GM19372 (cell line): Measurements from ENCODE around the gene FBXL16.

Experiments
- ATAC-seq: cut with Tn5 transposase; IDR thresholded peaks from one replicate; pipeline ENCODE4 v1.9.1; 2021; ENCODE audit warnings: mild to moderate bottlenecking, low read depth, moderate library complexity; ENCODE audit not compliant: unreplicated experiment

Gene FBXL16

GRCh38 chr16:711548-712320, 6.1 kb upstream of the FBXL16 start:
- no peak for ATAC-seq

- no peak for ATAC-seq
Measured at GRCh38 chr16:711084-711483, 5.5 kb upstream of the FBXL16 start.

- ATAC-seq = no peak
Measured at GRCh38 chr16:710500-711075, 5.0 kb upstream of the FBXL16 start.

- no peak for ATAC-seq
Measured at GRCh38 chr16:709566-710499, 4.2 kb upstream of the FBXL16 start.

GRCh38 chr16:708959-709358, 3.4 kb upstream of the FBXL16 start:
- ATAC-seq = no peak

- no peak for ATAC-seq
Measured at GRCh38 chr16:708019-708418, 2.4 kb upstream of the FBXL16 start.

GRCh38 chr16:707062-707538, 1.5 kb upstream of the FBXL16 start:
- no peak for ATAC-seq

- ATAC-seq = no peak
Measured at GRCh38 chr16:706189-707061, 824 bp upstream of the FBXL16 start.

GRCh38 chr16:704552-705380, 835 bp downstream of the FBXL16 start:
- no peak for ATAC-seq

GRCh38 chr16:704047-704446, 1.6 kb downstream of the FBXL16 start:
- no peak for ATAC-seq

- no peak for ATAC-seq
Measured at GRCh38 chr16:703406-703805, 2.2 kb downstream of the FBXL16 start.

GRCh38 chr16:702341-702740, 3.3 kb downstream of the FBXL16 start:
- no peak for ATAC-seq

GRCh38 chr16:700684-701584, 4.7 kb downstream of the FBXL16 start:
- no peak for ATAC-seq

- no peak for ATAC-seq
Measured at GRCh38 chr16:698911-699671, 6.5 kb downstream of the FBXL16 start.

GRCh38 chr16:695355-696089, 10.1 kb downstream of the FBXL16 start:
- ATAC-seq = no peak

- no peak for ATAC-seq
Measured at GRCh38 chr16:694863-695354, 10.7 kb downstream of the FBXL16 start.
